Keratinocyte (primary cell): ENCODE results near the gene BOLA3. TPM values are rescaled to one million over a fixed set of nuclear protein-coding genes. Genes with fewer than 3 reads are reported as not detected.

ENCODE experiments used
- DNase-seq: peaks from one replicate; pipeline ENCODE4 v3.0.0-alpha.2; 2011; ENCODE audit warnings: low read depth, missing footprints, low spot score
- FAIRE-seq: peaks from 2 replicates; lab custom pipeline; 2011; peaks lifted over from hg19 to GRCh38; lab: Jason Lieb, UNC
- H2AFZ ChIP-seq: 2 replicates; pipeline ENCODE4 v1.6.0; 2012; ENCODE audit warnings: low read length, control low read depth, inconsistent platforms; ENCODE audit not compliant: control insufficient read depth
- H3K27ac ChIP-seq: 2 replicates; pipeline ENCODE4 v1.5.1; 2011; ENCODE audit warnings: low read length; ENCODE audit not compliant: control insufficient read depth, insufficient read depth
- H3K27me3 ChIP-seq: 3 replicates; pipeline ENCODE4 v1.6.0; 2011; ENCODE audit warnings: low read length; ENCODE audit not compliant: control insufficient read depth, insufficient read depth; ENCODE audit errors: extremely low read depth
- H3K36me3 ChIP-seq, 2 experiments: 2 replicates in 1 of 2; 3 replicates in 1 of 2; pipeline ENCODE4 v1.5.1; 2011; ENCODE audit warnings: low read length in 2 of 2, mild to moderate bottlenecking in 1 of 2; ENCODE audit not compliant: control insufficient read depth in 2 of 2, insufficient read depth in 2 of 2; ENCODE audit errors: extremely low read depth in 1 of 2
- H3K4me1 ChIP-seq: 3 replicates; pipeline ENCODE4 v1.5.1; 2011; ENCODE audit warnings: low read length; ENCODE audit not compliant: control insufficient read depth, insufficient read depth; ENCODE audit errors: extremely low read depth
- H3K4me2 ChIP-seq: 3 replicates; pipeline ENCODE4 v1.6.0; 2011; ENCODE audit warnings: low read depth, low read length; ENCODE audit not compliant: control insufficient read depth, insufficient read depth; ENCODE audit errors: extremely low read depth
- H3K4me3 ChIP-seq, 3 experiments: fragments of 200-600 bp in 1 of 3; sonication (generic) in 1 of 3; 2 replicates in 2 of 3; 3 replicates in 1 of 3; pipeline ENCODE4 v1.5.1; 2011 to 2016; ENCODE audit warnings: low read length in 3 of 3, mild to moderate bottlenecking in 3 of 3, control low read depth in 2 of 3, inconsistent platforms in 1 of 3, low read depth in 1 of 3, mixed read lengths in 1 of 3, mixed run types in 1 of 3, moderate library complexity in 1 of 3; ENCODE audit not compliant: control insufficient read depth in 2 of 3, insufficient read depth in 2 of 3; ENCODE audit errors: extremely low read depth in 1 of 3
- H3K79me2 ChIP-seq: 2 replicates; pipeline ENCODE4 v1.6.0; 2012; ENCODE audit warnings: low read length; ENCODE audit not compliant: control insufficient read depth, insufficient read depth
- H3K9ac ChIP-seq: 3 replicates; pipeline ENCODE4 v1.6.0; 2011; ENCODE audit warnings: low read length; ENCODE audit not compliant: control insufficient read depth, insufficient read depth; ENCODE audit errors: extremely low read depth
- H3K9me1 ChIP-seq: 3 replicates; pipeline ENCODE4 v1.6.0; 2011; ENCODE audit warnings: low read length; ENCODE audit not compliant: control insufficient read depth, insufficient read depth; ENCODE audit errors: extremely low read depth
- H3K9me3 ChIP-seq: 2 replicates; pipeline ENCODE4 v1.5.1; 2012; ENCODE audit warnings: low read depth, low read length; ENCODE audit not compliant: control insufficient read depth
- H4K20me1 ChIP-seq: 3 replicates; pipeline ENCODE4 v1.6.0; 2011; ENCODE audit warnings: low read length; ENCODE audit not compliant: control insufficient read depth, insufficient read depth; ENCODE audit errors: extremely low read depth
- CTCF ChIP-seq, 3 experiments: IDR thresholded peaks in 1 of 3; conservative IDR thresholded peaks in 1 of 3; optimal IDR thresholded peaks in 1 of 3; 2 replicates in 2 of 3; 3 replicates in 1 of 3; pipeline versions ENCODE3 to v1.5.1; 2011; ENCODE audit warnings: low read length in 3 of 3, mild to moderate bottlenecking in 3 of 3, moderate library complexity in 2 of 3, control low read depth in 1 of 3, inconsistent platforms in 1 of 3; ENCODE audit not compliant: insufficient read depth in 2 of 3; ENCODE audit errors: extremely low read depth in 1 of 3
- EZH2 ChIP-seq: IDR thresholded peaks from one replicate; pipeline ENCODE4 v1.6.1; 2012; ENCODE audit warnings: inconsistent platforms, mild to moderate bottlenecking, low read length, moderate library complexity
- dilution Hi-C: fragments of 300-500 bp; cut with MboI; formaldehyde crosslinking; loops from one replicate; pipeline ENCODE4 v1.7.0; 2020; ENCODE audit warnings: low sequenced_read_pairs; ENCODE audit not compliant: extremely low pct_ligation_motif_present
- polyA plus RNA-seq, 5 experiments: library from polyadenylated mRNA; depleted of rRNA in 3 of 5; stranded (reverse) in 3 of 5; stranded (forward) in 1 of 5; unstranded in 1 of 5; fragments of >200 nt; gene quantifications; 1 replicate in 1 of 5; 2 replicates in 3 of 5; 3 replicates in 1 of 5; pipeline versions ENCODE4 v1.2.1 to v1.2.3, GENCODE V29; 2011 to 2012; ENCODE audit warnings: missing spikeins in 2 of 5, low read depth in 1 of 5, low replicate concordance in 1 of 5

Gene BOLA3
- polyA plus RNA-seq, 1 donor (not counting 4 experiments of a cell fraction or from before 2014, with no cell fraction given) = 116 TPM

GRCh38 chr2:74186038-74186437 lies 38.3 kb upstream of the BOLA3 start:
- no peak overlapping the region for H2AFZ ChIP-seq
- DNase-seq = no peak
- no peak overlapping the region for H3K4me2 ChIP-seq
- no peak for FAIRE-seq
- H3K9ac ChIP-seq = no peak overlapping the region
- H3K27ac ChIP-seq = no peak overlapping the region
- H3K9me1 ChIP-seq = no peaks in the 10 kb centered on the region
- no peaks in the 10 kb centered on the region for H3K79me2 ChIP-seq
- no peaks in the 10 kb centered on the region for H3K9me3 ChIP-seq
- no peaks in the 10 kb centered on the region for H3K36me3 ChIP-seq
- TF ChIP-seq EZH2 (no peak), CTCF (optimal IDR thresholded peaks at IDR 0.05 in 1 of 3, IDR thresholded peaks at IDR 0.05 in 1 of 3, conservative IDR thresholded peaks at IDR 0.05 in 1 of 3; ENCODE audit: extremely low read depth in 1 of 3, insufficient read depth in 2 of 3, low read length in 3 of 3) (no peak)
- dilution Hi-C loops = no loop called here
- H4K20me1 ChIP-seq = no peaks in the 10 kb centered on the region
- peaks cover 15% of the 10 kb centered on the region for H3K4me1 ChIP-seq
- H3K4me3 ChIP-seq = no peak overlapping the region
- H3K27me3 ChIP-seq = no peaks in the 10 kb centered on the region

GRCh38 chr2:74183878-74184277 lies 36.2 kb upstream of the BOLA3 start:
- no peak overlapping the region for H2AFZ ChIP-seq
- H3K9me1 ChIP-seq = no peaks in the 10 kb centered on the region
- no peaks in the 10 kb centered on the region for H4K20me1 ChIP-seq
- no peaks in the 10 kb centered on the region for H3K9me3 ChIP-seq
- dilution Hi-C loops = no loop called here
- no peak for FAIRE-seq
- H3K36me3 ChIP-seq = no peaks in the 10 kb centered on the region
- H3K79me2 ChIP-seq = no peaks in the 10 kb centered on the region
- no peak overlapping the region for H3K4me2 ChIP-seq
- H3K27ac ChIP-seq = no peak overlapping the region
- DNase-seq = no peak
- peaks cover 19% of the 10 kb centered on the region for H3K4me1 ChIP-seq
- TF ChIP-seq CTCF (optimal IDR thresholded peaks at IDR 0.05 in 1 of 3, IDR thresholded peaks at IDR 0.05 in 1 of 3, conservative IDR thresholded peaks at IDR 0.05 in 1 of 3; ENCODE audit: extremely low read depth in 1 of 3, insufficient read depth in 2 of 3, low read length in 3 of 3) (no peak), EZH2 (no peak)
- no peak overlapping the region for H3K4me3 ChIP-seq
- H3K27me3 ChIP-seq = no peaks in the 10 kb centered on the region
- H3K9ac ChIP-seq = no peak overlapping the region
